HepG2 (cell line): ENCODE results near the gene NINJ2. TPM values are rescaled to one million over a fixed set of nuclear protein-coding genes. Genes with fewer than 3 reads are reported as not detected.

ENCODE experiments used
- CEBPB ChIP-seq: IDR thresholded peaks from 2 replicates; pipeline ENCODE4 v1.6.1; 2011; ENCODE audit warnings: low read depth, low read length, improper control_type of control experiment, borderline replicate concordance
- CERS6 ChIP-seq: sonication (generic); formaldehyde crosslinking; IDR thresholded peaks from 2 replicates; pipeline ENCODE4 v1.5.0; 2020; ENCODE audit warnings: missing genetic modification reagents
- DR1 ChIP-seq: sonication (generic); formaldehyde crosslinking; IDR thresholded peaks from 2 replicates; pipeline ENCODE4 v1.8.0; 2021; ENCODE audit warnings: mild to moderate bottlenecking, missing genetic modification reagents, inconsistent platforms
- ELF3 ChIP-seq: IDR thresholded peaks from 2 replicates; pipeline ENCODE4 v1.6.1; 2016; ENCODE audit warnings: missing genetic modification reagents, missing compliant biosample characterization
- FOXP4 ChIP-seq: sonication (generic); formaldehyde crosslinking; IDR thresholded peaks from 2 replicates; pipeline ENCODE4 v1.4.0; 2020; ENCODE audit warnings: missing genetic modification reagents
- MLLT10 ChIP-seq: sonication (generic); formaldehyde crosslinking; IDR thresholded peaks from 2 replicates; pipeline ENCODE4 v1.4.0; 2020; ENCODE audit warnings: missing genetic modification reagents
- MYPOP ChIP-seq: sonication (generic); formaldehyde crosslinking; IDR thresholded peaks from 2 replicates; pipeline ENCODE4 v1.8.1; 2023; ENCODE audit warnings: mild to moderate bottlenecking, moderate library complexity, missing genetic modification reagents
- PCBP1 ChIP-seq: fragments of 200-400 bp; formaldehyde crosslinking; IDR thresholded peaks from 2 replicates; pipeline ENCODE4 v1.6.1; 2017; ENCODE audit warnings: mild to moderate bottlenecking, low read depth, low read length, borderline replicate concordance
- SIN3A ChIP-seq: IDR thresholded peaks from 2 replicates; pipeline ENCODE4 v1.6.1; 2011; ENCODE audit warnings: low read depth, mild to moderate bottlenecking, control low read depth, low read length, borderline replicate concordance
- SRSF4 ChIP-seq: fragments of 200-400 bp; formaldehyde crosslinking; IDR thresholded peaks from one replicate; pipeline ENCODE4 v1.6.1; 2018; ENCODE audit warnings: mild to moderate bottlenecking, low read depth, low read length, moderate library complexity; ENCODE audit not compliant: poor library complexity, severe bottlenecking
- ZFP37 ChIP-seq: sonication (generic); formaldehyde crosslinking; IDR thresholded peaks from 2 replicates; pipeline ENCODE4 v1.4.0; 2020; ENCODE audit warnings: missing genetic modification reagents, borderline replicate concordance
- ZFP41 ChIP-seq: sonication (generic); formaldehyde crosslinking; IDR thresholded peaks from 2 replicates; pipeline ENCODE4 v1.4.0; 2020; ENCODE audit warnings: mild to moderate bottlenecking, missing genetic modification reagents, borderline replicate concordance
- ZNF207 ChIP-seq: fragments of 450-650 bp; IDR thresholded peaks from 2 replicates; pipeline ENCODE4 v1.6.1; 2016; ENCODE audit warnings: antibody characterized with exemption, borderline replicate concordance
- ZNF362 ChIP-seq: sonication (generic); formaldehyde crosslinking; IDR thresholded peaks from 2 replicates; pipeline ENCODE4 v1.4.0; 2020; ENCODE audit warnings: missing genetic modification reagents, mild to moderate bottlenecking, borderline replicate concordance
- ZNF547 ChIP-seq: sonication (generic); formaldehyde crosslinking; IDR thresholded peaks from 2 replicates; pipeline ENCODE4 v1.5.1; 2020; ENCODE audit warnings: mild to moderate bottlenecking, missing genetic modification reagents
- ZNF572 ChIP-seq: sonication (generic); formaldehyde crosslinking; IDR thresholded peaks from 2 replicates; pipeline ENCODE4 v1.5.1; 2020; ENCODE audit warnings: mild to moderate bottlenecking, missing genetic modification reagents
- ZNF576 ChIP-seq: sonication (generic); formaldehyde crosslinking; IDR thresholded peaks from 2 replicates; pipeline ENCODE4 v1.4.0; 2020; ENCODE audit warnings: mild to moderate bottlenecking, missing genetic modification reagents
- ZNF792 ChIP-seq: IDR thresholded peaks from 2 replicates; pipeline ENCODE4 v1.6.1; 2016
- ZNF879 ChIP-seq: sonication (generic); formaldehyde crosslinking; IDR thresholded peaks from 2 replicates; pipeline ENCODE4 v1.8.1; 2023; ENCODE audit warnings: missing genetic modification reagents
- polyA plus RNA-seq, 8 experiments: library from polyadenylated mRNA; depleted of rRNA in 3 of 8; stranded (reverse) in 7 of 8; unstranded in 1 of 8; fragments of >200 nt; fragmentation: Illumina TruSeq in 4 of 8; extraction: Trizol in 4 of 8; gene quantifications; 2 replicates each; pipeline versions ENCODE4 v1.2.1 to v1.2.3, GENCODE V29; 2011 to 2016; ENCODE audit warnings: low read depth in 4 of 8, missing spikeins in 1 of 8, mixed read lengths in 1 of 8; ENCODE audit not compliant: insufficient read depth in 1 of 8
- total RNA-seq, 5 experiments: library from RNA; depleted of rRNA; stranded (reverse); fragments of >200 nt; fragmentation: Illumina TruSeq; extraction: Trizol; gene quantifications; 2 replicates each; pipeline ENCODE4 v1.2.3, GENCODE V29; 2016; ENCODE audit warnings: low read depth in 1 of 5
- TF ChIP-seq, protein P1 (sequence below): sonication (generic); formaldehyde crosslinking; IDR thresholded peaks from 2 replicates; pipeline ENCODE4 v1.4.0; 2020; ENCODE audit warnings: mild to moderate bottlenecking, missing genetic modification reagents
- TF ChIP-seq, protein P2 (sequence below): sonication (generic); formaldehyde crosslinking; IDR thresholded peaks from 2 replicates; pipeline ENCODE4 v1.9.0; 2021; ENCODE audit warnings: missing genetic modification reagents, mild to moderate bottlenecking, borderline replicate concordance

The NINJ2 gene
- total and polyA plus RNA-seq, 2 of the 13 experiments (the other 11 are each of a cell fraction or from before 2014, with no cell fraction given), result 0.62 to 3.8 TPM

DNA sequence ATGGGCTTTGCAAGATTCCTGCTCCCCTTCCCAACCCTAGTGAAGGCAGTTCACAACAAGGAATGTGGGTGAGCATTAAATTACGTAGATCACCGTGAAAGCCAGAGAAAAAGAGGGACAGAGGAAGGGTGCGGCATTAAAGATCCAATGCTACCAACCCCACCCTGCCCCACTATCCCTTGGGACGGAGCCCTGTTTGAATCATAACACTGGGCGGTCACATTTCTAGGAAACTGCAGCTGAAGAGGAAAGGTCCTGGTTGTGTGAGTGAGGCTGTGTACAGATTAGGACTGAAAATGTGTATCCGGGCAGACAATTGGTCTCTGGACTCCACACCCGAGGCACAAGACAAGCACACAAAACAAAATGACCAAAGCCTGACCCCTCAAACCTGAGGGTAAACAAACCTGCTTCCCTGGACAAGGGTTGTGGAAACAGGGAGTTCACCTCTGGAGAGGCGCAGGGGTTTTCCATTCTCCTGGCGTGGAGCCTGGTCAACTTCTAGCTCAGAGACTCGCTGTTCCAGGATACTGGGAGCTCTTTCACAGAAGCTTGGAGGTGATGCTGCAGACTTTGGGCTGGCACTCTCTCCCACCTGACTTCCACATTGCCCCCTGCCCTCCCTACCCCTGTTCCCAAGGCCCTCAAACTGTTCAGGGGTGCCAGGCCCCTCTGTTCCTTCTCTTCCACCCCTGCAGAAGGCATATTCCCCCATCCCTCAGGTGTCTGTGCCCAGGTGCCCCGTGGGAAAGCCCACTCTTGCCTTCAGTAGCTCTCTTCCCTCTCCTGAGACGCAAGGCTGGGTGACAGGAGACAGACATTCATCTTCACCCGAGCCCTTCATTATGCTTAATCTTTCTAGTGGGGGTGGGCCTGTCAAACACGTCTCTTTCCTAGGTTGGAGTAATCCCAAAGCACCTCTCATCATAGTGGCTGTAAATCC is 16.5 kb downstream of the NINJ2 start (continued):
- TF ChIP-seq ZNF207 (no peak), MLLT10 (CRISPR knock-in tag) (no peak), SIN3A (no peak), ZFP41 (CRISPR knock-in tag) (no peak), ZNF792 (peak; percentile 31), ZNF547 (no peak), FOXP4 (CRISPR knock-in tag) (peak; percentile 99), PCBP1 (no peak), CERS6 (CRISPR knock-in tag) (no peak), ZFP37 (CRISPR knock-in tag) (0 out of 2 replicates have a peak, but pooled peaks have one; percentile 54), ZNF879 (CRISPR knock-in tag) (no peak), SRSF4 (no peak), ZNF362 (peak; percentile 40; the same call in 1 of the 2 replicates), ZNF572 (CRISPR knock-in tag) (no peak), ZNF576 (CRISPR knock-in tag) (no peak), DR1 (CRISPR knock-in tag) (no peak), CEBPB (no peak), MYPOP (CRISPR knock-in tag) (peak; percentile 85), ELF3 (CRISPR knock-in tag) (peak; percentile 95)
- TF ChIP-seq, protein P1, sequence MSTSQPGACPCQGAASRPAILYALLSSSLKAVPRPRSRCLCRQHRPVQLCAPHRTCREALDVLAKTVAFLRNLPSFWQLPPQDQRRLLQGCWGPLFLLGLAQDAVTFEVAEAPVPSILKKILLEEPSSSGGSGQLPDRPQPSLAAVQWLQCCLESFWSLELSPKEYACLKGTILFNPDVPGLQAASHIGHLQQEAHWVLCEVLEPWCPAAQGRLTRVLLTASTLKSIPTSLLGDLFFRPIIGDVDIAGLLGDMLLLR (CRISPR knock-in tag), result no peak
- TF ChIP-seq, protein P2, sequence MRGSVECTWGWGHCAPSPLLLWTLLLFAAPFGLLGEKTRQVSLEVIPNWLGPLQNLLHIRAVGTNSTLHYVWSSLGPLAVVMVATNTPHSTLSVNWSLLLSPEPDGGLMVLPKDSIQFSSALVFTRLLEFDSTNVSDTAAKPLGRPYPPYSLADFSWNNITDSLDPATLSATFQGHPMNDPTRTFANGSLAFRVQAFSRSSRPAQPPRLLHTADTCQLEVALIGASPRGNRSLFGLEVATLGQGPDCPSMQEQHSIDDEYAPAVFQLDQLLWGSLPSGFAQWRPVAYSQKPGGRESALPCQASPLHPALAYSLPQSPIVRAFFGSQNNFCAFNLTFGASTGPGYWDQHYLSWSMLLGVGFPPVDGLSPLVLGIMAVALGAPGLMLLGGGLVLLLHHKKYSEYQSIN (CRISPR knock-in tag), result no peak
